Left ventricle myocardium inferior (tissue), 1 donor: ENCODE results near the gene SLC17A9. TPM values are rescaled to one million over a fixed set of nuclear protein-coding genes. Genes with fewer than 3 reads are reported as not detected.

Experiments
- DNase-seq: peaks from one replicate; pipeline ENCODE4 v3.0.0-alpha.2; 2020
- H3K27ac ChIP-seq: fragments of 200-600 bp; replicated peaks from 2 replicates; pipeline ENCODE4 v1.8.0; 2021
- H3K27me3 ChIP-seq: fragments of 200-600 bp; 2 replicates; pipeline ENCODE4 v1.8.0; 2021; ENCODE audit warnings: low read depth
- H3K36me3 ChIP-seq: fragments of 200-600 bp; 2 replicates; pipeline ENCODE4 v1.8.0; 2021
- H3K4me1 ChIP-seq: fragments of 200-600 bp; 2 replicates; pipeline ENCODE4 v1.8.0; 2021
- H3K4me3 ChIP-seq: fragments of 200-600 bp; 2 replicates; pipeline ENCODE4 v1.8.0; 2021; ENCODE audit warnings: mild to moderate bottlenecking, moderate library complexity
- H3K9me3 ChIP-seq: fragments of 200-600 bp; replicated peaks from 2 replicates; pipeline ENCODE4 v1.8.0; 2021
- CTCF ChIP-seq: fragments of 200-600 bp; IDR thresholded peaks from 2 replicates; pipeline ENCODE4 v1.8.0; 2021; ENCODE audit warnings: antibody characterized with exemption, mild to moderate bottlenecking, borderline replicate concordance
- intact Hi-C: fragments of 100-400 bp; cut with micrococcal nuclease; formaldehyde crosslinking; loops from one replicate; pipeline ENCODE4 v1.11.0; 2022
- total RNA-seq: library from RNA; stranded (reverse); fragmentation: NEBNext Ultra II Directional; extraction: Animal tissue kit (Norgen Biotek cat#: 25700); gene quantifications from one replicate; pipeline ENCODE4 v1.2.1, GENCODE V29; 2021
- donor health status: DM: no; HTN: yes; CAD: no; lungs with severe emphysema.

SLC17A9 gene
- total RNA-seq, 1 donor from 2014 or later: 0.47 TPM

DNA sequence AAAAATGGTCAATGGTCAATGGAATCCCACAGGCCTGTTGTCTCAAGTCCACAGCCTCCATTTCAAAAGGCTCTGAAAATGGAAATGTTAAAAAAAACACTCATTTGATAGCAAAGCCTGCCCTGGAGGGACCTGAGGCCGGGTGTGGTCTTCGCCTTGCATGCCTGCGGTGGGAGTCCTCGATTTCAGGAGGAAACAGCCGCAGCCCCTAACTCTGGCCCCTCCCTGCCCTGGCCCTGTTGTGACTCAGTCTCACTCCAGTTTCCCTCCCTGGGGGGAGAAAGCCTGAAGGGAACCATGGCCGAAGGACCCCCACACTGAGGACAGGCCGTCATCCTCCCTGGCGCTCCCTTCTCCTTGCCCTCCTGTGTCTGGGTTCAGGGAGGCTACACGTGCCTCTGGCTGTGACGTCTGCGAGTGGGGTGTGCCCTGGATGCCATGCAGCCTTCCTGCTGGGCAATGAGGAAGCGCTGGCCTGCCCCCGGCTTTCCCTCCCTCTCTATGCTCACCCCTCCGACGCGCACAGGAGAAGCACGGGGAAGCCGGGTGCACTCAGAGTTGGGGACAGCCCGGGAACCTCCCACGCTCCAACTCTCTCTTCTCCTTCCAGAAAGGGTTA lies 45.0 kb downstream of the SLC17A9 start:
- H3K4me1 ChIP-seq: no peaks in the 10 kb centered on the region
- H3K9me3 ChIP-seq: no peaks in the 10 kb centered on the region
- DNase-seq: no peak
- no peaks in the 10 kb centered on the region for H3K36me3 ChIP-seq
- intact Hi-C loops: no loop called here
- no peak overlapping the region for H3K27ac ChIP-seq
- no peak overlapping the region for H3K4me3 ChIP-seq
- no peak for TF ChIP-seq CTCF
- peaks cover 94% of the 10 kb centered on the region for H3K27me3 ChIP-seq

DNA sequence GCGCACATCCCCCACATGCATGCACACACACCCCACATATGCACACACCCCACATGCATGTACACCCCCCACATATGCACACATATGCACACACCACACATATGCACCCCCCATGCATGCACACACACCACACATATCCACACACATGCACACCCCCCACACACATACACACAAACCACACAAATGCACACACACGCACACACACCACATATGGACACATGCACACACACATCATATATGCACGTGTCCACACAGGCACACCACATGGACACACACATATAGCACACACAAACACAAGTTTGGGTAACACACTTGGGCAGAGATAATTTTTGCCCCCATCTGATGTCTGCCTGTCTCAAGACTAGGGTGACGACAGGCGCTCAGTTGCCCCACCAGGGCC lies 45.9 kb downstream of the SLC17A9 start:
- intact Hi-C loops: no loop called here
- peaks cover 97% of the 10 kb centered on the region for H3K27me3 ChIP-seq
- no peak overlapping the region for H3K27ac ChIP-seq

GRCh38 chr20:62999580-62999979 lies 47.1 kb downstream of the SLC17A9 start:
- peaks cover 100% of the 10 kb centered on the region for H3K27me3 ChIP-seq
- H3K4me3 ChIP-seq: no peak overlapping the region
- no peaks in the 10 kb centered on the region for H3K36me3 ChIP-seq
- TF ChIP-seq CTCF: no peak
- DNase-seq: no peak
- intact Hi-C loops: no loop called here
- H3K4me1 ChIP-seq: peaks cover under 1% of the 10 kb centered on the region
- no peak overlapping the region for H3K27ac ChIP-seq
- no peaks in the 10 kb centered on the region for H3K9me3 ChIP-seq

More for the DNA sequence above, 45.9 kb downstream of the SLC17A9 start:
- DNase-seq: no peak
- TF ChIP-seq CTCF: no peak
- no peak overlapping the region for H3K4me3 ChIP-seq
- H3K9me3 ChIP-seq: no peaks in the 10 kb centered on the region
- no peaks in the 10 kb centered on the region for H3K36me3 ChIP-seq
- H3K4me1 ChIP-seq: no peaks in the 10 kb centered on the region

DNA sequence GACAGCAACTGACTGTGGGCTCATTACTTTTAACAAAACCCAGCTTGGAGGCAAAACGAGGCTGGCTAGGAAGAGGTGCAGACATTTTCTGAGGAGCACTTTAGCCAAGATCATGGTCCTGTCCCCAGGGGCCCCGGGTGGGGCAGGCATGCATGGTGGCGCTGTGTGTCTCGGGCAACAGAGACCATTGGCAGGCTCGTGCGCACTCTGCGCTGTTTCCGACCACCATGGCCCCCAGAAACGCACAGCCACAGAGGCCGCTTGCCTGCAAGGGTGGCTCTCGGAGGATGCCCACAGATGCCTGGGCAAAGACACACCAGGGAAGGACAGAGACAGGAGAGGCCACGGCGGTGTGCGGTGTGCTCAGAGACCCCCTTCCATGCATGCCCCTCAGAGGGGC lies 47.5 kb downstream of the SLC17A9 start:
- TF ChIP-seq CTCF: no peak
- Histone ChIP-seq H3K9me3 (no peaks in the 10 kb centered on the region), H3K36me3 (no peaks in the 10 kb centered on the region), H3K4me3 (no peak overlapping the region), H3K27ac (no peak overlapping the region), H3K4me1 (peaks cover 5% of the 10 kb centered on the region), H3K27me3 (peaks cover 100% of the 10 kb centered on the region)
- intact Hi-C loops: no loop called here
- no peak for DNase-seq

DNA sequence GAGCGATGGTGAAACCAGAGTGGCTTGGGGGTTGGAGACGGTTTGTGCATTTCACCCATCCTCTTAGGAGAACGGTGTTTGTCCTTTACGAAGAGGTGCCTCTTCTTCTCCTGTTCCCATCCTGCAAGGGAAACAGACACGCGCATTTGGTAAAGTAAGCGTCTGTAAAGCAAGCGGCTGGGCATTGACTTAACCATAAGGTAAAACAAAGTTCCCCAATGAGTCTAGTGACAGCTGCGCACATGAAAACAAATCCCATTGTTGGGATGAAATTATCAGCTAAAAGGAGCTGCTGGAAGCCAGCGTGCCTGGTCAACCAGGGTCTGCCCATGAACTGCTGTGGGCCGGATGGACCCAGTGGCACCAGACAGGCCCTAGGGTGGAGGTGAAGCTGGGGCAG lies 48.4 kb downstream of the SLC17A9 start:
- no peak overlapping the region for H3K4me3 ChIP-seq
- H3K27ac ChIP-seq: no peak overlapping the region
- no peaks in the 10 kb centered on the region for H3K9me3 ChIP-seq
- peaks cover 13% of the 10 kb centered on the region for H3K4me1 ChIP-seq
- DNase-seq: no peak
- TF ChIP-seq CTCF: no peak
- H3K27me3 ChIP-seq: peaks cover 100% of the 10 kb centered on the region
- intact Hi-C loops: no loop called here
- H3K36me3 ChIP-seq: no peaks in the 10 kb centered on the region
